Fibroblast of lung (primary cell): ENCODE results near the gene IP6K3.

Source experiments
- CTCF ChIP-seq, 2 donors: IDR thresholded peaks in 1 of 2; conservative IDR thresholded peaks in 1 of 2; 1 replicate in 1 of 2; 2 replicates in 1 of 2; pipeline ENCODE4 v1.5.1; 2011 to 2012; ENCODE audit warnings: low read length in 2 of 2, control low read depth in 1 of 2, inconsistent platforms in 1 of 2, low read depth in 1 of 2, mild to moderate bottlenecking in 1 of 2
- EZH2 ChIP-seq: IDR thresholded peaks from 2 replicates; pipeline ENCODE4 v1.5.1; 2012; ENCODE audit warnings: low read length, control low read depth, mild to moderate bottlenecking; ENCODE audit errors: missing control alignments

DNA sequence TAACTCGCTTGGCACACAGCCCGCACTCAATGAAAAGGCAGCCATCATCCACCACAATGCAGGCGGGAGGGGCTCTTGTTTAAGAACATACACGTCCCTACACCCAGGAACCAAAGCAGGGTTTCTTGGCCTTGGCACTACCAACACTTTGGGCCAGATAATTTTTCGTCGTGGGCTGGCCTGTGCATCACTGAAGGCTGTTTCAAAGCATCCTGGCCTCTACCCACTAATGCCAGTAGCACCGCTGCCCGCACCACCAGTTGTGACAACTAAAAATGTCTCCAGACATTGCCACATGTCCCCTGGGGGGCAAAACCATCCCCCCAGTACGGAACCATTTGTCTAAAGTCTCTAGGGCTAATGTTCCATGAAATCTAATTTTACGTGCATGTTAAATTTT is 48.2 kb downstream of the IP6K3 start:
- TF ChIP-seq CTCF (conservative IDR thresholded peaks at IDR 0.05 in 1 of 2, IDR thresholded peaks at IDR 0.05 in 1 of 2; ENCODE audit: low read depth in 1 of 2, low read length in 2 of 2) = no peak
- TF ChIP-seq EZH2 = no peak
